Upper lobe of right lung (tissue), 1 donor: ENCODE results near the gene CSRP3. TPM values are rescaled to one million over a fixed set of nuclear protein-coding genes. Genes with fewer than 3 reads are reported as not detected.

Source experiments
- ATAC-seq: fragments of 200-7000 bp; cut with Tn5 transposase; one replicate; pipeline ENCODE4 v1.9.1; 2020; ENCODE audit warnings: mild to moderate bottlenecking, moderate library complexity
- DNase-seq: peaks from one replicate; pipeline ENCODE4 v3.0.0-alpha.2; 2020
- H3K27ac ChIP-seq: fragments of 200-600 bp; one replicate; pipeline ENCODE4 v1.8.0; 2022
- H3K27me3 ChIP-seq: fragments of 200-600 bp; one replicate; pipeline ENCODE4 v1.8.0; 2022; ENCODE audit warnings: mild to moderate bottlenecking
- H3K36me3 ChIP-seq: fragments of 200-600 bp; one replicate; pipeline ENCODE4 v1.8.0; 2022
- H3K4me1 ChIP-seq: fragments of 200-600 bp; one replicate; pipeline ENCODE4 v1.8.0; 2022
- H3K4me3 ChIP-seq: fragments of 200-600 bp; one replicate; pipeline ENCODE4 v1.8.0; 2022; ENCODE audit warnings: mild to moderate bottlenecking
- H3K9me3 ChIP-seq: fragments of 200-600 bp; one replicate; pipeline ENCODE4 v1.8.0; 2022
- CTCF ChIP-seq: fragments of 200-600 bp; IDR thresholded peaks from one replicate; pipeline ENCODE4 v1.8.0; 2022; ENCODE audit warnings: antibody characterized with exemption
- intact Hi-C: fragments of 100-400 bp; cut with DNase I; formaldehyde crosslinking; loops from one replicate; pipeline ENCODE4 v1.11.0; 2022
- total RNA-seq: library from RNA; stranded (reverse); fragmentation: NEBNext Ultra II Directional; extraction: Animal tissue kit (Norgen Biotek cat#: 25700); gene quantifications from one replicate; pipeline ENCODE4 v1.2.1, GENCODE V29; 2021
- donor health status: DM: no; HTN: yes; CAD: no; lungs with severe emphysema.

Gene CSRP3
- total RNA-seq, 1 donor from 2014 or later, result not detected

DNA sequence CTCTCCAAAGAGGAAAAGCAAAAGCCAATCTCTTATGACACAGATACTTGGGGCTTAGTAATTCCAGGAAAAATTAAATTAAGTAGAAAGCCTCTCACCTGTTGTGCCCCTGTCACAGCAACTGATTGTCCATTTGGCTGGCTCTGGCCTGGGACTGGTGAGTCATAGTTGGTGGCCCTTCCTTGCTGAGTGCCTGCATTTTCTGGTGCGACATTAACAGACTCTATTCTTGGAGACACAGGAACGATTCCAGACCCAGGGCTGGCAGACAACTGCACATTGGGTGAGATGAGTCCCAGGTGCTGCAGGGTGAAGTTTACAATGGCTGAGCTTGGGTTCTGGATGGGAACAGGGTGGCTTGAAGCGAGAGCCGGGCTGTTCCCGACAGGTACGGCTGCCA, 23.3 kb upstream of the CSRP3 start:
- Histone ChIP-seq H3K27ac (no peak overlapping the region), H3K27me3 (no peaks in the 10 kb centered on the region), H3K4me1 (peaks cover 4% of the 10 kb centered on the region), H3K4me3 (no peak overlapping the region), H3K36me3 (no peaks in the 10 kb centered on the region), H3K9me3 (no peaks in the 10 kb centered on the region)
- no peak for TF ChIP-seq CTCF
- DNase-seq (no peak), ATAC-seq (no peak)
- intact Hi-C loops, result no loop called here

GRCh38 chr11:19220903-19221724, 19.3 kb upstream of the CSRP3 start:
- intact Hi-C loops, result no loop called here
- no peak for TF ChIP-seq CTCF
- no peak for DNase-seq

GRCh38 chr11:19218786-19219460, 17.1 kb upstream of the CSRP3 start:
- no peak for DNase-seq

More at GRCh38 chr11:19220903-19221724, 19.3 kb upstream of the CSRP3 start:
- Histone ChIP-seq H3K27ac (no peak overlapping the region), H3K4me1 (peaks cover 4% of the 10 kb centered on the region), H3K36me3 (no peaks in the 10 kb centered on the region), H3K27me3 (no peaks in the 10 kb centered on the region), H3K4me3 (no peak overlapping the region), H3K9me3 (no peaks in the 10 kb centered on the region)
- ATAC-seq, result peak; percentile 87

DNA sequence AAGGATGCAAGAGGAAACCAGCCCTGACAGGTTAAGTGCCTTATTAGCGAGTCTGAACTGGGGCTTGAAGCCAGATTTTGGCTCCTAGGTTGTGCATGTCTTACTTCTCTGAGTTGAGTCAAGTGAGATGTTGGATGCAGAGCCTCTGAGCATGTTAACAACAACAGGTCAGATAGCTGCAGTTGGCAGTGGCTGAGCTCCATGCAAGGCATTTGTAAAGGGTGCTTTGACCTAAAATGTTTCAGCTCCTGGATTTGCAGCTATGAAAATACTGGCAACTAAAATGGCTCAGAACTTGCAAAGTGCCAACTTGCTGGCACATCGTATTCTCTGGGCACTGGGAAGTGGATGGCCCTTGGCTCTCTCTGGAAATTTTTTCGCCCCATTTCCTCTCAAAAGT, 16.4 kb upstream of the CSRP3 start:
- Histone ChIP-seq H3K4me3 (no peak overlapping the region), H3K4me1 (peaks cover 4% of the 10 kb centered on the region), H3K36me3 (no peaks in the 10 kb centered on the region), H3K9me3 (no peaks in the 10 kb centered on the region), H3K27ac (no peak overlapping the region), H3K27me3 (no peaks in the 10 kb centered on the region)
- TF ChIP-seq CTCF, result no peak
- intact Hi-C loops, result no loop called here
- DNase-seq (no peak), ATAC-seq (no peak)

More at GRCh38 chr11:19218786-19219460, 17.1 kb upstream of the CSRP3 start:
- H3K4me1 ChIP-seq, result peaks cover 4% of the 10 kb centered on the region
- ATAC-seq, result no peak
- H3K27ac ChIP-seq, result no peak overlapping the region
- no peak for TF ChIP-seq CTCF
- H3K9me3 ChIP-seq, result no peaks in the 10 kb centered on the region
- H3K4me3 ChIP-seq, result no peak overlapping the region
- intact Hi-C loops, result no loop called here
- H3K36me3 ChIP-seq, result no peaks in the 10 kb centered on the region
- H3K27me3 ChIP-seq, result no peaks in the 10 kb centered on the region

GRCh38 chr11:19216709-19217374, 15.1 kb upstream of the CSRP3 start:
- no peak for TF ChIP-seq CTCF
- intact Hi-C loops, result no loop called here
- Histone ChIP-seq H3K4me3 (no peak overlapping the region), H3K27ac (no peak overlapping the region), H3K4me1 (peaks cover 4% of the 10 kb centered on the region), H3K9me3 (no peaks in the 10 kb centered on the region), H3K27me3 (no peaks in the 10 kb centered on the region), H3K36me3 (no peaks in the 10 kb centered on the region)
- ATAC-seq, result no peak
- DNase-seq, result no peak
